Fibroblast of lung (primary cell): ENCODE results near the gene RAET1E. TPM values are rescaled to one million over a fixed set of nuclear protein-coding genes. Genes with fewer than 3 reads are reported as not detected.

ENCODE experiments used
- DNase-seq, 2 donors: peaks; one replicate each; pipeline versions ENCODE4 v3.0.0 to v3.0.0-alpha.2; 2010; ENCODE audit warnings: low read depth in 2 of 2
- H2AFZ ChIP-seq: 2 replicates; pipeline ENCODE4 v1.5.1; 2012; ENCODE audit warnings: low read length, control low read depth, inconsistent platforms
- H3K27ac ChIP-seq: 2 replicates; pipeline ENCODE4 v1.5.1; 2011; ENCODE audit warnings: low read length, control low read depth; ENCODE audit not compliant: insufficient read depth
- H3K27me3 ChIP-seq: 2 replicates; pipeline ENCODE4 v1.5.1; 2011; ENCODE audit warnings: mild to moderate bottlenecking, low read length; ENCODE audit not compliant: control insufficient read depth, insufficient read depth
- H3K36me3 ChIP-seq: 2 replicates; pipeline ENCODE4 v1.5.1; 2011; ENCODE audit warnings: low read length; ENCODE audit not compliant: control insufficient read depth, insufficient read depth
- H3K4me1 ChIP-seq: 2 replicates; pipeline ENCODE4 v1.5.1; 2011; ENCODE audit warnings: low read length; ENCODE audit not compliant: control insufficient read depth, insufficient read depth; ENCODE audit errors: extremely low read depth
- H3K4me2 ChIP-seq: 2 replicates; pipeline ENCODE4 v1.5.1; 2011; ENCODE audit warnings: low read length, control low read depth; ENCODE audit not compliant: insufficient read depth; ENCODE audit errors: extremely low read depth
- H3K4me3 ChIP-seq, 4 experiments: fragments of 200-600 bp in 1 of 4; sonication (generic) in 1 of 4; replicated peaks in 1 of 4; 2 replicates each; pipeline ENCODE4 v1.5.1; 2011 to 2016; ENCODE audit warnings: low read length in 4 of 4, low read depth in 3 of 4, mild to moderate bottlenecking in 3 of 4, control low read depth in 2 of 4, inconsistent platforms in 1 of 4, mixed read lengths in 1 of 4; ENCODE audit not compliant: insufficient read depth in 1 of 4; ENCODE audit errors: control extremely low read depth in 1 of 4
- H3K79me2 ChIP-seq: 2 replicates; pipeline ENCODE4 v1.5.1; 2012; ENCODE audit warnings: mild to moderate bottlenecking, low read length, inconsistent platforms; ENCODE audit not compliant: control insufficient read depth, insufficient read depth
- H3K9ac ChIP-seq: 2 replicates; pipeline ENCODE4 v1.5.1; 2011; ENCODE audit warnings: mild to moderate bottlenecking, low read length, control low read depth; ENCODE audit not compliant: insufficient read depth
- H3K9me3 ChIP-seq: 2 replicates; pipeline ENCODE4 v1.5.1; 2012; ENCODE audit warnings: low read depth, low read length; ENCODE audit not compliant: control insufficient read depth, insufficient read depth
- H4K20me1 ChIP-seq: 2 replicates; pipeline ENCODE4 v1.5.1; 2011; ENCODE audit warnings: low read length; ENCODE audit not compliant: control insufficient read depth, insufficient read depth; ENCODE audit errors: extremely low read depth
- CTCF ChIP-seq, 2 donors: IDR thresholded peaks in 1 of 2; conservative IDR thresholded peaks in 1 of 2; 1 replicate in 1 of 2; 2 replicates in 1 of 2; pipeline ENCODE4 v1.5.1; 2011 to 2012; ENCODE audit warnings: low read length in 2 of 2, control low read depth in 1 of 2, inconsistent platforms in 1 of 2, low read depth in 1 of 2, mild to moderate bottlenecking in 1 of 2
- EZH2 ChIP-seq: IDR thresholded peaks from 2 replicates; pipeline ENCODE4 v1.5.1; 2012; ENCODE audit warnings: low read length, control low read depth, mild to moderate bottlenecking; ENCODE audit errors: missing control alignments
- polyA plus RNA-seq, 2 donors: library from polyadenylated mRNA; depleted of rRNA in 1 of 2; stranded (reverse) in 1 of 2; unstranded in 1 of 2; fragments of >200 nt; gene quantifications; 2 replicates each; pipeline ENCODE4 v1.2.1, GENCODE V29; 2011 to 2012; ENCODE audit warnings: missing spikeins in 1 of 2
- total RNA-seq: library from RNA; depleted of rRNA; stranded (reverse); fragments of >200 nt; gene quantifications from 2 replicates; pipeline ENCODE4 v1.2.1, GENCODE V29; 2014

Gene RAET1E
- total and polyA plus RNA-seq, 2 donors (not counting 1 experiment from before 2014, with no cell fraction given), result 0.12 to 1.5 TPM

- Histone ChIP-seq H3K27ac (no peak overlapping the region), H3K36me3 (no peaks in the 10 kb centered on the region), H3K9ac (peak overlapping the region; percentile 48), H3K9me3 (no peaks in the 10 kb centered on the region), H3K27me3 (peaks cover 13% of the 10 kb centered on the region), H4K20me1 (no peaks in the 10 kb centered on the region), H3K4me1 (peaks cover 7% of the 10 kb centered on the region), H3K4me3 (peak overlapping the region; percentile 62 to 67 (median 66)), H2AFZ (no peak overlapping the region), H3K79me2 (no peaks in the 10 kb centered on the region), H3K4me2 (peak overlapping the region; percentile 95)
- TF ChIP-seq CTCF (conservative IDR thresholded peaks at IDR 0.05 in 1 of 2, IDR thresholded peaks at IDR 0.05 in 1 of 2; ENCODE audit: low read depth in 1 of 2, low read length in 2 of 2) (no peak), EZH2 (no peak)
- no peak for DNase-seq
These were observed 44.5 kb upstream of the RAET1E start for GRCh38 chr6:149942461-149942829.

GRCh38 chr6:149941583-149942460, 43.9 kb upstream of the RAET1E start, which contains the start of gene ULBP2:
TSS of gene ULBP2 (plus strand) at chr6:149942014. CDS start at chr6:149942073, 59 bp downstream.
- no peak for TF ChIP-seq EZH2
- TF ChIP-seq CTCF (conservative IDR thresholded peaks at IDR 0.05 in 1 of 2, IDR thresholded peaks at IDR 0.05 in 1 of 2; ENCODE audit: low read depth in 1 of 2, low read length in 2 of 2), result no peak
- H2AFZ ChIP-seq, result peak within 1 kb of the TSS; percentile 48
- H3K4me3 ChIP-seq, result peak within 1 kb of the TSS; percentile 62 to 67 (median 66)
- H4K20me1 ChIP-seq, result no peaks in the 10 kb centered on the region
- peaks cover 7% of the 10 kb centered on the region for H3K4me1 ChIP-seq
- peak within 1 kb of the TSS; percentile 62 for H3K27ac ChIP-seq
- peaks cover 18% of the 10 kb centered on the region for H3K27me3 ChIP-seq
- H3K36me3 ChIP-seq, result no peaks in the 10 kb centered on the region
- H3K4me2 ChIP-seq, result peak within 1 kb of the TSS; percentile 95
- peak within 1 kb of the TSS; percentile 54 for H3K9ac ChIP-seq
- peak; percentile 91 to 96 for DNase-seq
- no peaks in the 10 kb centered on the region for H3K9me3 ChIP-seq
- no peaks in the 10 kb centered on the region for H3K79me2 ChIP-seq

- Histone ChIP-seq H3K36me3 (no peaks in the 10 kb centered on the region), H3K4me2 (no peak overlapping the region), H4K20me1 (no peaks in the 10 kb centered on the region), H3K4me3 (no peak overlapping the region), H2AFZ (no peak overlapping the region), H3K79me2 (no peaks in the 10 kb centered on the region), H3K9ac (no peak overlapping the region), H3K27ac (no peak overlapping the region), H3K4me1 (peaks cover 7% of the 10 kb centered on the region), H3K9me3 (no peaks in the 10 kb centered on the region), H3K27me3 (peaks cover 27% of the 10 kb centered on the region)
- TF ChIP-seq CTCF (conservative IDR thresholded peaks at IDR 0.05 in 1 of 2, IDR thresholded peaks at IDR 0.05 in 1 of 2; ENCODE audit: low read depth in 1 of 2, low read length in 2 of 2), result no peak
- TF ChIP-seq EZH2, result no peak
- DNase-seq, result no peak
These were observed 42.7 kb upstream of the RAET1E start for GRCh38 chr6:149940672-149940982.
